Kidney (tissue), 14 donors: ENCODE measurements around the gene NEU3. TPM values are rescaled to one million over a fixed set of nuclear protein-coding genes. Genes with fewer than 3 reads are reported as not detected.
"Not testable (repeated sequence)": the region's sequence is repeated elsewhere in the genome, so short reads cannot be mapped to it uniquely, and the experiment has no call there.

Experiments
- DNase-seq, 5 donors: peaks; one replicate each; pipeline ENCODE4 v3.0.0-alpha.2; 2013 to 2020
- FAIRE-seq: peaks from 2 replicates; lab custom pipeline; 2012; peaks lifted over from hg19 to GRCh38; lab: Jason Lieb, UNC
- H3K27ac ChIP-seq, 2 donors: one replicate each; pipeline ENCODE4 v1.7.0; 2013; ENCODE audit warnings: low read depth in 2 of 2, low read length in 2 of 2, inconsistent platforms in 1 of 2
- H3K27me3 ChIP-seq: one replicate; pipeline ENCODE4 v1.7.1; 2013; ENCODE audit warnings: low read length, inconsistent platforms; ENCODE audit not compliant: control insufficient read depth, insufficient read depth
- H3K36me3 ChIP-seq, 3 donors: one replicate each; pipeline versions ENCODE4 v1.7.0 to v1.7.1; 2013; ENCODE audit warnings: low read length in 3 of 3, control low read depth in 1 of 3, inconsistent platforms in 1 of 3; ENCODE audit not compliant: insufficient read depth in 3 of 3, control insufficient read depth in 2 of 3
- H3K4me1 ChIP-seq, 3 donors: one replicate each; pipeline versions ENCODE4 v1.7.0 to v1.7.1; 2013; ENCODE audit warnings: low read length in 3 of 3, inconsistent platforms in 1 of 3, low read depth in 1 of 3; ENCODE audit not compliant: control insufficient read depth in 2 of 3, insufficient read depth in 2 of 3
- H3K4me3 ChIP-seq, 3 donors: one replicate each; pipeline versions ENCODE4 v1.7.0 to v1.8.1; 2013; ENCODE audit warnings: low read length in 3 of 3, control low read depth in 1 of 3, inconsistent platforms in 1 of 3
- H3K9ac ChIP-seq, 3 donors: one replicate each; pipeline versions ENCODE4 v1.7.0 to v1.7.1; 2013; ENCODE audit warnings: low read length in 3 of 3, control low read depth in 1 of 3, inconsistent platforms in 1 of 3
- H3K9me3 ChIP-seq, 3 donors: one replicate each; pipeline versions ENCODE4 v1.7.0 to v1.7.1; 2013; ENCODE audit warnings: low read length in 3 of 3, control low read depth in 1 of 3, inconsistent platforms in 1 of 3; ENCODE audit not compliant: control insufficient read depth in 2 of 3, insufficient read depth in 1 of 3
- intact Hi-C: fragments of 100-400 bp; cut with DNase I; formaldehyde crosslinking; loops from one replicate; pipeline ENCODE4 v1.11.1; 2022
- polyA plus RNA-seq: library from polyadenylated mRNA; stranded (reverse); fragments of 350-450 nt; fragmentation: Illumina TruSeq; extraction: RNeasy Lipid Tissue Mini Kit (QIAGEN cat#74804); gene quantifications from one replicate; pipeline ENCODE4 v1.2.3, GENCODE V29; 2014; ENCODE audit warnings: low read depth, low replicate concordance; ENCODE audit not compliant: insufficient read depth
- total RNA-seq: library from RNA; stranded (reverse); fragmentation: NEBNext Ultra II Directional; extraction: Animal tissue kit (Norgen Biotek cat#: 25700); gene quantifications from one replicate; pipeline ENCODE4 v1.2.1, GENCODE V29; 2021
- TF ChIP-seq, protein P1 (sequence below): IDR thresholded peaks from 3 replicates; pipeline ENCODE4 v1.5.1; 2012; ENCODE audit warnings: mild to moderate bottlenecking, moderate library complexity, borderline replicate concordance; ENCODE audit not compliant: insufficient read depth; ENCODE audit errors: extremely low read depth
- donor health status: control.
- donor health status: control.
- donor health status: control.
- donor health status: control.
- donor health status: control.
- donor health status: DM: yes; HTN: yes; CAD: no.
- donor health status: Normal renal cell carcinoma (clear cell type).

NEU3 gene
- total and polyA plus RNA-seq, 2 donors from 2014 or later = 2.8 to 13.2 TPM

DNA sequence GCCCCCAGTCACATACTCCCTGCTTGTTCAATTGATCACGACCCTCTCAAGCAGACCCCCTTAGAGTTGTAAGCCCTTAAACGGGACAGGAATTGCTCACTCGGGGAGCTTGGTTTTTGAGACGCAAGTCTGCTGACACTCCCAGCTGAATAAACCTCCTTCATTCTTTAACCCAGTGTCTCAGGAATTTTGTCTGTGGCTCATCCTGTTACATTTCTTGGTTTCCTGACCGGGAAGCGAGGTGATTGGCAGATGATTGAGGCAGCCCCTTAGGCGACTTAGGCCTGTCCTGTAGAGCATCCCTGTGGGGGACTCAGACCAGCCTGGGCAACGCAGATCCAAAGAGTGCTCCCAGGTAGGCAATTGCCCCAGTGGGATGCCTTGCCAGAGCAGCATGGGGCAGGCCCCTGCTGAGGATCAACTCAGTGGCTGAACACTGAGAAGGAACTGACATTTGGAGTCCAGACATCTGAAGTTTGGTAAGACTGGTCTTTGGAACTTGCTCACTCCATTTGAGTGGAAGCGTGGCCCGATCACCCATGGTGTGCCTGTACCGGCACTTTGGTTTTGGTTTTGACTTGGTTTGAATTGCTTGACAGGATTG lies 51.5 kb downstream of the NEU3 start:
- Histone ChIP-seq H3K27me3 (no peaks in the 10 kb centered on the region), H3K27ac (no peak overlapping the region), H3K4me3 (no peak overlapping the region), H3K36me3 (no peaks in the 10 kb centered on the region), H3K9me3 (no peaks in the 10 kb centered on the region), H3K9ac (no peak overlapping the region), H3K4me1 (no peaks in the 10 kb centered on the region)
- TF ChIP-seq, protein P1, sequence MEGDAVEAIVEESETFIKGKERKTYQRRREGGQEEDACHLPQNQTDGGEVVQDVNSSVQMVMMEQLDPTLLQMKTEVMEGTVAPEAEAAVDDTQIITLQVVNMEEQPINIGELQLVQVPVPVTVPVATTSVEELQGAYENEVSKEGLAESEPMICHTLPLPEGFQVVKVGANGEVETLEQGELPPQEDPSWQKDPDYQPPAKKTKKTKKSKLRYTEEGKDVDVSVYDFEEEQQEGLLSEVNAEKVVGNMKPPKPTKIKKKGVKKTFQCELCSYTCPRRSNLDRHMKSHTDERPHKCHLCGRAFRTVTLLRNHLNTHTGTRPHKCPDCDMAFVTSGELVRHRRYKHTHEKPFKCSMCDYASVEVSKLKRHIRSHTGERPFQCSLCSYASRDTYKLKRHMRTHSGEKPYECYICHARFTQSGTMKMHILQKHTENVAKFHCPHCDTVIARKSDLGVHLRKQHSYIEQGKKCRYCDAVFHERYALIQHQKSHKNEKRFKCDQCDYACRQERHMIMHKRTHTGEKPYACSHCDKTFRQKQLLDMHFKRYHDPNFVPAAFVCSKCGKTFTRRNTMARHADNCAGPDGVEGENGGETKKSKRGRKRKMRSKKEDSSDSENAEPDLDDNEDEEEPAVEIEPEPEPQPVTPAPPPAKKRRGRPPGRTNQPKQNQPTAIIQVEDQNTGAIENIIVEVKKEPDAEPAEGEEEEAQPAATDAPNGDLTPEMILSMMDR = no peak
- DNase-seq (no peak), FAIRE-seq (no peak)
- intact Hi-C loops = no loop called here

DNA sequence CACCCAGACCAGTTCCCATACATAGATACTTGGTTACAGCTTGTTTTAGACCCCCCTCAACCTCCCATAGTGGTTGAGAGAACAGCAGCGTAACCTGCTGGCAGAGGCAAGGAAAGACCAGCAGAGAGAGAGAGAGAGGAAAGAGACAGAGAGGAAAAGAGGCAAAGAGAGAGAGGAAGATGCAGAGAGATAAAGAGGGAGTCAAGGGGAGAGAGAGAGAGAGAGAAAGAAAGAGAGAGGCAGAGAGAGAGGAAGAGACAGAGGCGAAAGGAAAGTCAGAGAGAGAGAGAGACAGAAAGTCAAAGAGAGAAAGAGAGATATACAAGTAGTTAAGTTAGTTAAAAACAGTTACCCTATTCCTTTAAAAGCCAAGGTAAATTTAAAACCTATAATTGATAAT lies 52.5 kb downstream of the NEU3 start:
- Histone ChIP-seq H3K9ac (no peak overlapping the region), H3K36me3 (no peaks in the 10 kb centered on the region), H3K4me3 (no peak overlapping the region), H3K27ac (no peak overlapping the region), H3K27me3 (no peaks in the 10 kb centered on the region), H3K4me1 (no peaks in the 10 kb centered on the region), H3K9me3 (no peaks in the 10 kb centered on the region)
- FAIRE-seq = no peak
- TF ChIP-seq, protein P1 = no peak
- DNase-seq = no peak
- intact Hi-C loops = no loop called here

DNA sequence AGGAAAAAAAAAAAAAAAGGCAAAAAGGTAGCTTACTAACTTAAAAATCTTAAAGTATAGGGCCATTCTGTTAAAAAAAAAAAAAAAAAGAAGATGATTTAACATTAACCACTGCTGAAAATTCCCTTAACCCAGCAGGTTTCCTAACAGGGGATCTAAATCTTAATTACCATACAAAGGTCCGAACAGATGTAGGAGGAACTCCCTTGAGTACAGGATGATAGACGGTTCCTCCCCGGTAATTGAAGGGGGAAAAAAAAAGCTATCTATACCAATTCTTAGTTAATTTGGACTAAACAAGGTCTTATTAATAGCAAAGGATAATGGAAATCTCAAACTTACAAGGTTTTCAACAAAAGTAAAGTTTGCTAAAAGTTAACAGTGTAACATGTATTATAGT lies 53.1 kb downstream of the NEU3 start:
- H3K27me3 ChIP-seq, H3K4me1 ChIP-seq, FAIRE-seq, DNase-seq, intact Hi-C loops, H3K4me3 ChIP-seq, H3K27ac ChIP-seq, H3K36me3 ChIP-seq, H3K9ac ChIP-seq, H3K9me3 ChIP-seq: not testable (repeated sequence)

DNA sequence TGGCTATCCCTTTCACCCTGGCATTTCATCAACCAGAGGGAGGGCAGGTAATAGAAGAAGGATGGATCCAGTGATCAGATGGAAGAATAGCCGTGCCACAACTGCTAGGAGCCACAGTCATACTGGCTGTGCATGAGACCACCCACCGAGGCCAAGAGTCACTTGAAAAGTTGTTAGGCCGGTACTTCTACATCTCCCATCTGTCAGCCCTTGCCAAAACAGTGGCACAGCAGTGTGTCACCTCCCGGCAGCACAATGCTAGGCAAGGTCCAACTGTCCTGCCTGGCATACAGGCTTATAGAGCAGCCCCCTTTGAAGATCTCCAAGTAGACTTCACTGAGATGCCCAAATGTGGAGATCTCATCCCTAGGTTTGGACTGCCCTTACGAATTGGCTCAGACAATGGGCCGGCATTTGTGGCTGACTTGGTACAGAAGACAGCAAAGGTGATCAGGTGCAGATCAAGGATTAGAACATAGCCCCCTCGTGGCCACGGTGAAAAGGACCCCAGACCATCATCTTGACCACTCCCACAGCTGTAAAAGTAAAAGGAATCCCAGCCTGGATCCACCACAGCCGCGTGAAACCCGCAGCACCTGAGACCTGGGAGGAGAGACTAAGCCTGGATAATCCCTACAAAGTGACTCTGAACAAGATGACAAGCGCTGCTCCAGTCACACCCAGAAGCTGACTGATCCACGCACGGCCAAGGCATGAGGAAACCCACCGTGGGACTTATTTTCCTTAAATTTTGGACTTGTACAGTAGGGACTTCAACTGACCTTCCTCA lies 55.8 kb downstream of the NEU3 start:
- H3K4me3 ChIP-seq, H3K9ac ChIP-seq: not testable (repeated sequence)

DNA sequence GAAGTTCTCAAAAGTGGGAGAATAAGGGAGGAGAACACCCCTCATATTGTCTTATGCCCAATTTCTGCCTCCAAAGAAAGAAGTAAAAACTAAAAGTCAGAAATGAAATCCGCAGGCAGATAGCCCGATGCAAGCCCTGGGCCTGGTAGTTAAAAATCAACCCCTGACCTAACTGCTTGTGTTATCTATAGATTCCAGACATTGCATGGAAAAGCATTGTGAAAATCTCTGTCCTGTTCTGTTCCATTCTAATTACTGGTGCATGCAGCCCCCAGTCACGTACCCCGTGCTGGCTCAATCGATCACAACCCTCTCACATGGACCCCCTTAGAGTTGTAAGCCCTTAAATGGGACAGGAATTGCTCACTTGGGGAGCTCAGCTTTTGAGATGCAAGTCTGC lies 57.9 kb downstream of the NEU3 start:
- H3K36me3 ChIP-seq, H3K27me3 ChIP-seq, H3K4me1 ChIP-seq, H3K27ac ChIP-seq, intact Hi-C loops, FAIRE-seq, H3K9ac ChIP-seq, H3K4me3 ChIP-seq, DNase-seq, H3K9me3 ChIP-seq: not testable (repeated sequence)

More for the DNA sequence above, 55.8 kb downstream of the NEU3 start:
- DNase-seq, H3K9me3 ChIP-seq, H3K36me3 ChIP-seq, intact Hi-C loops, FAIRE-seq, H3K27ac ChIP-seq, H3K27me3 ChIP-seq, H3K4me1 ChIP-seq: not testable (repeated sequence)
